Right lobe of liver (tissue), 6 donors: Measurements from ENCODE around the gene SRPX. TPM values are rescaled to one million over a fixed set of nuclear protein-coding genes. Genes with fewer than 3 reads are reported as not detected.

Experiments used
- ATAC-seq, 4 donors: fragments of 200-7000 bp; cut with Tn5 transposase; one replicate each; pipeline ENCODE4 v1.9.1; 2020; ENCODE audit warnings: mild to moderate bottlenecking in 4 of 4, moderate library complexity in 4 of 4
- DNase-seq, 3 donors: peaks; one replicate each; pipeline ENCODE4 v3.0.0-alpha.2; 2020
- H3K27ac ChIP-seq, 3 donors: fragments of 200-600 bp; one replicate each; pipeline ENCODE4 v1.8.0; 2022
- H3K27me3 ChIP-seq, 2 donors: fragments of 200-600 bp; one replicate each; pipeline ENCODE4 v1.8.0; 2022
- H3K36me3 ChIP-seq, 4 donors: fragments of 200-600 bp; sonication (generic) in 1 of 4; one replicate each; pipeline versions ENCODE4 v1.5.1 to v1.8.0; 2017 to 2022; ENCODE audit warnings: control low read depth in 1 of 4
- H3K4me1 ChIP-seq, 4 donors: fragments of 200-600 bp; sonication (generic) in 1 of 4; one replicate each; pipeline versions ENCODE4 v1.5.1 to v1.8.0; 2017 to 2022; ENCODE audit warnings: control low read depth in 1 of 4
- H3K4me3 ChIP-seq, 3 donors: fragments of 200-600 bp; one replicate each; pipeline ENCODE4 v1.8.0; 2022
- H3K9me3 ChIP-seq, 4 donors: fragments of 200-600 bp; sonication (generic) in 1 of 4; one replicate each; pipeline versions ENCODE4 v1.5.1 to v1.8.0; 2017 to 2022; ENCODE audit warnings: control low read depth in 1 of 4
- POLR2A ChIP-seq: fragments of 450-650 bp; IDR thresholded peaks from one replicate; pipeline ENCODE4 v1.6.1; 2017; ENCODE audit warnings: antibody characterized with exemption, mild to moderate bottlenecking
- WGBS: methylation state at CpG from one replicate; pipeline ENCODE4 v1.1.6; 2018; ENCODE audit warnings: low coverage, low lambda C conversion rate; ENCODE audit not compliant: insufficient coverage; ENCODE audit errors: missing lambda C conversion rate; 5-methylcytosine and 5-hydroxymethylcytosine counted together
- intact Hi-C, 2 donors: fragments of 100-400 bp; cut with DNase I; formaldehyde crosslinking; loops; one replicate each; pipeline versions ENCODE4 v1.11.2 to v1.14.1; 2022
- total RNA-seq, 6 experiments: library from RNA; depleted of rRNA in 2 of 6; stranded (reverse); fragments of >200 nt in 2 of 6; fragmentation: NEBNext Ultra II Directional in 3 of 6; extraction: Animal tissue kit (Norgen Biotek cat#: 25700) in 3 of 6; gene quantifications; one replicate each; pipeline versions ENCODE4 v1.1.0 to v1.2.4, GENCODE V29; 2016 to 2023
- TF ChIP-seq, protein P1 (sequence below), 4 donors: fragments of 200-600 bp in 3 of 4; fragments of 450-650 bp in 1 of 4; IDR thresholded peaks; one replicate each; pipeline versions ENCODE4 v1.5.1 to v1.8.0; 2016 to 2022; ENCODE audit warnings: antibody characterized with exemption in 4 of 4, mild to moderate bottlenecking in 2 of 4
- donor health status: DM: no; HTN: yes; CAD: no.
- donor health status: DM: no; HTN: no; CAD: no.
- donor health status: DM: no; HTN: no; CAD: no.
- donor health status: DM: no; HTN: yes; CAD: no.
- donor health status: DM: no; HTN: yes; CAD: no.

SRPX gene
- total RNA-seq, 6 experiments from 2014 or later: 6.5 to 15.3 (median 10.5) TPM

DNA sequence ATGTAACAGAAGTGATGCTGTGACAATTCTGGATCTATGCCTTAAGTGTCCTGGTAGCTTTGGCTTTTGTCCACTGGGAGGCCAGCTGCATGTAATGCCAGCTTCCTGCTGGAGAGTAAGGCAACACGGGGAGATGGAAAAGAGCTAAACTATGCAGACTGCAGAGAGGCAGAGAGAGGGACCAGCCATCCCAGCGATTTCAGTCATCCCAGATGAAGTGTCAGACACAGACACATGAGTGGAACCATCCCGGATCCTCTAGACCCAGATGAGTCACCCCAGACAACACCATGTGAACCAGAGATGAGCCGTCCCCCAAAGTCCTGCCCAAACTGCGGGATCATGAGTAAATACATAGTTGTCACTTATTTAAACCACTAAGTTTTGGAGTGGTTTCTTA lies 14.6 kb downstream of the SRPX start:
- DNase-seq (no peak), ATAC-seq (no peak)
- Histone ChIP-seq H3K4me1 (no peaks in the 10 kb centered on the region), H3K27ac (no peak overlapping the region), H3K36me3 (no peaks in the 10 kb centered on the region), H3K27me3 (no peaks in the 10 kb centered on the region), H3K4me3 (no peak overlapping the region), H3K9me3 (no peaks in the 10 kb centered on the region)
- 69% methylated on average over 3 of the region's 5 CpGs for WGBS
- TF ChIP-seq POLR2A: no peak
- TF ChIP-seq, protein P1, sequence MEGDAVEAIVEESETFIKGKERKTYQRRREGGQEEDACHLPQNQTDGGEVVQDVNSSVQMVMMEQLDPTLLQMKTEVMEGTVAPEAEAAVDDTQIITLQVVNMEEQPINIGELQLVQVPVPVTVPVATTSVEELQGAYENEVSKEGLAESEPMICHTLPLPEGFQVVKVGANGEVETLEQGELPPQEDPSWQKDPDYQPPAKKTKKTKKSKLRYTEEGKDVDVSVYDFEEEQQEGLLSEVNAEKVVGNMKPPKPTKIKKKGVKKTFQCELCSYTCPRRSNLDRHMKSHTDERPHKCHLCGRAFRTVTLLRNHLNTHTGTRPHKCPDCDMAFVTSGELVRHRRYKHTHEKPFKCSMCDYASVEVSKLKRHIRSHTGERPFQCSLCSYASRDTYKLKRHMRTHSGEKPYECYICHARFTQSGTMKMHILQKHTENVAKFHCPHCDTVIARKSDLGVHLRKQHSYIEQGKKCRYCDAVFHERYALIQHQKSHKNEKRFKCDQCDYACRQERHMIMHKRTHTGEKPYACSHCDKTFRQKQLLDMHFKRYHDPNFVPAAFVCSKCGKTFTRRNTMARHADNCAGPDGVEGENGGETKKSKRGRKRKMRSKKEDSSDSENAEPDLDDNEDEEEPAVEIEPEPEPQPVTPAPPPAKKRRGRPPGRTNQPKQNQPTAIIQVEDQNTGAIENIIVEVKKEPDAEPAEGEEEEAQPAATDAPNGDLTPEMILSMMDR (IDR thresholded peaks at IDR 0.05): no peak
- intact Hi-C loops: no loop called here

DNA sequence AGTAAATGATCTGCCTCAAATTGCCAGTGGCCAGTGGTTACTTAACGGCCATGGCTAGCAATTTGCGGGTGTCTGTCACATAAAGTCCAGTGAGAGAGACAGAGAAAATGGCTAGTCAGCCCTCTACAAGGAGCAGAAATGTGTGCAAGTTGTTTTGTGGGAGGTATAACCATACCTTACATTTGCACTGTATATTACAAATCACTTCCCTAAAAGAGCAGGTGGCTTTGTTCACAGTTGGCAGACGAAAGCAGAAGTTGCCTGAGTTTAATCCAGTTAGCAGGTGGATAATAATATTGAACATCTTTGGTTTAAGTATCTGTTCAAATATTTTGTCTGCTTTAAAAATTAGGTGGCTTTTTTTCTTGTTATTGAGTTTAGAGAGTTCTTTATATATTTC lies 15.6 kb downstream of the SRPX start:
- 33% methylated on average over 3 of the region's 3 CpGs for WGBS
- H3K27ac ChIP-seq: no peak overlapping the region
- H3K36me3 ChIP-seq: no peaks in the 10 kb centered on the region
- H3K27me3 ChIP-seq: no peaks in the 10 kb centered on the region
- no peak overlapping the region for H3K4me3 ChIP-seq
- TF ChIP-seq POLR2A: no peak
- TF ChIP-seq, protein P1 (IDR thresholded peaks at IDR 0.05): no peak
- ATAC-seq: no peak
- no peaks in the 10 kb centered on the region for H3K4me1 ChIP-seq
- H3K9me3 ChIP-seq: no peaks in the 10 kb centered on the region
- intact Hi-C loops: no loop called here
- no peak for DNase-seq

DNA sequence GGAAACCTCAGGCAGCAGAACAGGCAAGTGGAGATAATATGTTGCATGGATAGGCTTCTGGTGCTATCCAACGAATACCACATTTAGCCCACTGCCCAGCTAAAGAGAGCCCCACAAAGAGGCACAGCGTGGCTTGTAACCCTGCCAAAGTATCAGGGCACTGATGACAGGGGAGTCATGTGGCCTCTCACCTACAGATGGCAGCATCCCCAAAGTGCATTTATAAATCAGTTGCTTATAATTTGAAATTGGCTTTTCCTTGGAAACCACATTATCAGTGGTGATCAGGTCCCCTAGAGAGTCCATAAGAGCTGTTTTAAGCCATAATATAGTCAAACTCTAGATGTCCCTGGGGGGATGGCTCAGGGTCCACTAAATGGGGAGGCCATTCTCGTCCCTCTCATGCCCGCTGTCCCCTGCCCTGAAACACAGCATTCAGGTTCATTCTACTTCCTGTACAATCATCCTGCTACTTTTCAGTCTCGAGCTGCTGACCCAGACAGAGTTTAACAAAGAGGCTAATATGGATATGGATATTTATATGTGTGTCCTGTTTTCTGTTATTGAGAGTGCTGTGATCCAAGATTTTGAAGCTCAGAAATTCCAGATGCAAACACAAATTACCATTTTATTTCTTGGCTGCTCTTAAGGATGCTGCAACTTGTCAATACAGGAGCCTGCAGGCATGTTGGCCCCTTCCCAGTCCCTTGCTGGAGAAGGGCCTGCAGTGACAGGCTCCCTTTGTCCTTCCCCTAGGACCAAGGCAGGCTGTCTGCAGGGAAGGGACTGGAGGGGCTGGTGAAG lies 28.5 kb downstream of the SRPX start:
- no peak for DNase-seq
- 42% methylated on average over 5 of the region's 5 CpGs for WGBS

DNA sequence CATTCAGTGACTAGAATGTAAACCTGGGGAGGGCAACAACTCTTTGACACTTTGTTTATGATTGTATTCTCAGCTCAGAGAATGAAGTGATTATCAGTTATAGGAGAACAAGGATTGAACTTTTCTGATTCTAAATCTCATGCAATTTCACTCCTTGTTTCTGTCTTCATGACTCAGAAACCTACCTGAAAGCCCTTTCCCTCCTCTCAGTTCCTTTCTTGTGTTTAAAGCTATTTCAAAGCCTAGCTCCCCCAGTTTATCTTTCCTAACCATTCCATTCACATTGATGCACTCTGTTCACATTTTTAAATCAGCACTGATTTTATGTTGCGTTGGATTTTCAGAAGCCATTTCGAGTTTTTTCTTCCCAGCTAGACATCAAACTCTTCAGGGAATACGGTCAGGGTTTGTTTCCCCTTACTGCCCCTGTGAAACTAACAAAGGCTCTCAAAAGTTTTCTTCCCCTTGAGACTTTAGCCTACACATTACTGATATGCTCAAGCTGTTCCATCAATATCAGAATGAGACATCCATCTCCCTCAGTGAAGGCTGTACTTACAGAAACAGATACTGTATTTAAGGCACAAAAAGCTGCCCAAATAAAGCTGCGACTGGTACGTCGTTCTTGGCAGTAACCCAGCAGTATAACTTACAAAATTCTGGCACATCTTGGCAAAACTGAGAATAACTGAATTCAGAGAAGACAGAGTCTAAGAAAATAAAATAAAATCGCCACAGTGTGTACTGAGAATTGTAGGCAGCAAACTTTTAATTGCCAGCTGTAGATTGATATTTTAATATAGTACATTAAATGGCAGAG lies 31.0 kb downstream of the SRPX start:
- Histone ChIP-seq H3K9me3 (no peaks in the 10 kb centered on the region), H3K4me3 (no peak overlapping the region), H3K4me1 (no peaks in the 10 kb centered on the region), H3K36me3 (no peaks in the 10 kb centered on the region), H3K27ac (no peak overlapping the region), H3K27me3 (no peaks in the 10 kb centered on the region)
- TF ChIP-seq, protein P1 (IDR thresholded peaks at IDR 0.05): no peak
- TF ChIP-seq POLR2A: no peak
- ATAC-seq (no peak), DNase-seq (no peak)
- 46% methylated on average over 7 of the region's 7 CpGs for WGBS
- intact Hi-C loops: no loop called here

More for the DNA sequence above, 28.5 kb downstream of the SRPX start:
- Histone ChIP-seq H3K27me3 (no peaks in the 10 kb centered on the region), H3K27ac (no peak overlapping the region), H3K4me3 (no peak overlapping the region), H3K36me3 (no peaks in the 10 kb centered on the region), H3K9me3 (no peaks in the 10 kb centered on the region), H3K4me1 (no peaks in the 10 kb centered on the region)
- intact Hi-C loops: no loop called here
- peak; percentile 52 to 75 (median 66) for ATAC-seq
- no peak for TF ChIP-seq POLR2A
- TF ChIP-seq, protein P1 (IDR thresholded peaks at IDR 0.05): peak; percentile 42 to 55 (median 48)
